Measurements from ENCODE around the gene SMURF2. TPM values are rescaled to one million over a fixed set of nuclear protein-coding genes. Genes with fewer than 3 reads are reported as not detected.

Gene SMURF2
- total and polyA plus RNA-seq, 2 of the 4 experiments (the other 2 are of a cell fraction) = 131 to 774 TPM

GRCh38 chr17:64622931-64623654 lies 39.0 kb downstream of the SMURF2 start (continued):
- no peak for TF ChIP-seq ELK1 (IDR thresholded peaks at IDR 0.05; ENCODE audit: borderline replicate concordance, low read depth, low read length)

GRCh38 chr17:64621772-64622171 lies 40.3 kb downstream of the SMURF2 start:
- Histone ChIP-seq H3K9ac (ENCODE audit: low read depth, low read length) (no peak overlapping the region), H2AK9ac (replicated peaks; ENCODE audit: low read depth, low read length, poor library complexity) (no peak overlapping the region), H3K9me3 (ENCODE audit: control insufficient read depth, insufficient read depth, low read length) (no peaks in the 10 kb centered on the region), H3K4ac (ENCODE audit: low read depth, low read length) (no peak overlapping the region), H2AK5ac (ENCODE audit: low read depth, low read length) (no peak overlapping the region), H4K8ac (ENCODE audit: low read depth in 2 of 2, low read length in 2 of 2) (no peak overlapping the region), H3K4me1 (ENCODE audit: control insufficient read depth, insufficient read depth, low read length) (peaks cover 9% of the 10 kb centered on the region), H2BK5ac (ENCODE audit: low read depth, low read length, poor library complexity, severe bottlenecking) (no peak overlapping the region), H3K36me3 (ENCODE audit: control insufficient read depth, insufficient read depth, low read length) (peaks cover 15% of the 10 kb centered on the region), H4K91ac (ENCODE audit: insufficient read depth, low read depth, low read length) (no peak overlapping the region), H2BK20ac (ENCODE audit: low read depth, low read length) (no peak overlapping the region), H3K27ac (ENCODE audit: insufficient read depth, low read length) (no peak overlapping the region), H3K4me3 (ENCODE audit: insufficient read depth, low read depth, low read length) (no peak overlapping the region), H2AFZ (replicated peaks; ENCODE audit: low read length, poor library complexity) (no peak overlapping the region), H2BK15ac (ENCODE audit: low read depth, low read length) (no peak overlapping the region), H3K27me3 (ENCODE audit: control insufficient read depth, insufficient read depth, low read length) (no peaks in the 10 kb centered on the region), H3K9me1 (ENCODE audit: insufficient read depth, low read length) (peaks cover 10% of the 10 kb centered on the region), H3K79me1 (ENCODE audit: low read depth in 1 of 2, low read length in 2 of 2) (peaks cover 0 to 27% of the 10 kb centered on the region in 2 experiments; a peak in 2 of 4 replicates), H4K20me1 (ENCODE audit: insufficient read depth, low read length) (peaks cover 99% of the 10 kb centered on the region), H3K14ac (replicated peaks; ENCODE audit: low read depth, low read length) (no peak overlapping the region), H3K18ac (ENCODE audit: low read depth, low read length) (no peak overlapping the region), H4K5ac (ENCODE audit: low read depth, low read length) (no peak overlapping the region), H3K4me2 (ENCODE audit: low read depth, low read length) (no peak overlapping the region), H3K56ac (ENCODE audit: extremely low read depth, insufficient read depth, low read length) (no peak overlapping the region), H2BK120ac (ENCODE audit: low read depth, low read length) (no peak overlapping the region), H3K23ac (ENCODE audit: low read depth, low read length) (no peak overlapping the region)
- no CpG with 5 or more reads among the region's 6 CpGs for WGBS, 2 experiments (ENCODE audit: extremely low coverage in 2 of 2, insufficient read length in 1 of 2)
- dilution Hi-C loops (cut with HindIII; ENCODE audit: low sequenced_read_pairs, unreplicated experiment) = no loop called here
- DNase-seq (no peak), ATAC-seq (ENCODE audit: low read depth) (no peak)
- CTCF ChIA-PET = no interaction called here
- in situ Hi-C loops (cut with MboI; ENCODE audit: low sequenced_read_pairs) = no loop called here
- intact Hi-C loops (cut with micrococcal nuclease) = no loop called here
- BruUV-seq (replicated peaks) = no TSS peak
- POLR2A ChIA-PET (ENCODE audit: unreplicated experiment) = no interaction called here
- TF ChIP-seq SMC3 (IDR thresholded peaks at IDR 0.05; ENCODE audit: low read depth, low read length) (no peak), USF2 (IDR thresholded peaks at IDR 0.05; ENCODE audit: low read depth, low read length) (no peak), RCOR1 (IDR thresholded peaks at IDR 0.05; ENCODE audit: insufficient replicate concordance, low read length) (no peak), FOS (IDR thresholded peaks at IDR 0.05; ENCODE audit: low read depth, low read length) (no peak), RFX5 (IDR thresholded peaks at IDR 0.05; ENCODE audit: low read depth, low read length) (no peak), MXI1 (IDR thresholded peaks at IDR 0.05; ENCODE audit: borderline replicate concordance, low read depth, low read length) (no peak), NFE2L2 (IDR thresholded peaks at IDR 0.05; ENCODE audit: low read depth, low read length) (no peak), CEBPB (IDR thresholded peaks at IDR 0.05; ENCODE audit: low read depth, low read length) (no peak), ELK1 (IDR thresholded peaks at IDR 0.05; ENCODE audit: borderline replicate concordance, low read depth, low read length) (no peak), BHLHE40 (IDR thresholded peaks at IDR 0.05; ENCODE audit: low read depth, low read length) (no peak), RAD21 (IDR thresholded peaks at IDR 0.05; ENCODE audit: low read length) (no peak), MAZ (IDR thresholded peaks at IDR 0.05; ENCODE audit: borderline replicate concordance, low read depth, low read length) (no peak), CHD1 (IDR thresholded peaks at IDR 0.05; ENCODE audit: low read depth, low read length) (no peak)

Measured in IMR-90 (cell line).